MM.1S (cell line): Measurements from ENCODE around the gene PLEKHA7.

ENCODE experiments used
- DNase-seq: peaks from one replicate; pipeline ENCODE4 v3.0.0-alpha.2; 2015
- H2AFZ ChIP-seq: fragments of 300-600 bp; sonication (generic); 2 replicates; pipeline ENCODE4 v1.6.0; 2016; ENCODE audit warnings: antibody characterized with exemption, low read length
- H3F3A ChIP-seq: fragments of 300-600 bp; sonication (generic); 2 replicates; pipeline ENCODE4 v1.6.1; 2016; ENCODE audit warnings: mild to moderate bottlenecking, antibody characterized with exemption, low read length, moderate library complexity, mixed read lengths; ENCODE audit not compliant: insufficient read depth
- H3K27ac ChIP-seq: fragments of 300-600 bp; sonication (generic); 2 replicates; pipeline ENCODE4 v1.5.1; 2016; ENCODE audit warnings: mild to moderate bottlenecking, low read length
- H3K27me3 ChIP-seq: fragments of 300-600 bp; sonication (generic); replicated peaks from 2 replicates; pipeline ENCODE4 v1.6.0; 2016; ENCODE audit warnings: low read length; ENCODE audit not compliant: insufficient read depth
- H3K36me3 ChIP-seq: fragments of 300-600 bp; sonication (generic); replicated peaks from 2 replicates; pipeline ENCODE4 v1.6.1; 2016; ENCODE audit warnings: mild to moderate bottlenecking, low read length, mixed read lengths; ENCODE audit not compliant: insufficient read depth
- H3K4me1 ChIP-seq: fragments of 300-600 bp; sonication (generic); 2 replicates; pipeline ENCODE4 v1.6.1; 2016; ENCODE audit warnings: low read length, mixed read lengths
- H3K4me2 ChIP-seq: fragments of 300-600 bp; sonication (generic); 2 replicates; pipeline ENCODE4 v1.6.0; 2016; ENCODE audit warnings: low read depth, low read length
- H3K4me3 ChIP-seq: fragments of 300-600 bp; sonication (generic); 2 replicates; pipeline ENCODE4 v1.5.1; 2016; ENCODE audit warnings: low read length, mixed read lengths
- H3K79me2 ChIP-seq: fragments of 300-600 bp; sonication (generic); 2 replicates; pipeline ENCODE4 v1.6.1; 2016; ENCODE audit warnings: mixed run types, low read length, mixed read lengths
- H3K9ac ChIP-seq: fragments of 300-600 bp; sonication (generic); 2 replicates; pipeline ENCODE4 v1.6.1; 2016; ENCODE audit warnings: low read length, mixed read lengths
- H3K9me2 ChIP-seq: fragments of 300-600 bp; sonication (generic); replicated peaks from 2 replicates; pipeline ENCODE4 v1.6.1; 2016; ENCODE audit warnings: mild to moderate bottlenecking, low read length, mixed read lengths; ENCODE audit not compliant: insufficient read depth
- H3K9me3 ChIP-seq: fragments of 300-600 bp; sonication (generic); replicated peaks from 2 replicates; pipeline ENCODE4 v1.6.1; 2016; ENCODE audit warnings: mild to moderate bottlenecking, low read length, mixed read lengths; ENCODE audit not compliant: insufficient read depth
- H4K20me1 ChIP-seq: fragments of 300-600 bp; sonication (generic); 2 replicates; pipeline ENCODE4 v1.6.1; 2016; ENCODE audit warnings: mild to moderate bottlenecking, low read length, moderate library complexity, mixed read lengths; ENCODE audit not compliant: insufficient read depth
- EZH2 ChIP-seq: fragments of 300-600 bp; sonication (generic); optimal IDR thresholded peaks from 2 replicates; pipeline ENCODE3; 2017; ENCODE audit warnings: low read depth, mild to moderate bottlenecking, antibody characterized with exemption, low read length, mixed read lengths
- EZH2phosphoT487 ChIP-seq: fragments of 300-600 bp; sonication (generic); IDR thresholded peaks from 2 replicates; pipeline ENCODE4 v1.6.1; 2018; ENCODE audit warnings: antibody characterized with exemption, low read length
- TF ChIP-seq, protein P1 (sequence below): fragments of 300-600 bp; sonication (generic); IDR thresholded peaks from 2 replicates; pipeline ENCODE4 v1.5.1; 2016; ENCODE audit warnings: antibody characterized with exemption, low read length, mixed read lengths

The PLEKHA7 gene

DNA sequence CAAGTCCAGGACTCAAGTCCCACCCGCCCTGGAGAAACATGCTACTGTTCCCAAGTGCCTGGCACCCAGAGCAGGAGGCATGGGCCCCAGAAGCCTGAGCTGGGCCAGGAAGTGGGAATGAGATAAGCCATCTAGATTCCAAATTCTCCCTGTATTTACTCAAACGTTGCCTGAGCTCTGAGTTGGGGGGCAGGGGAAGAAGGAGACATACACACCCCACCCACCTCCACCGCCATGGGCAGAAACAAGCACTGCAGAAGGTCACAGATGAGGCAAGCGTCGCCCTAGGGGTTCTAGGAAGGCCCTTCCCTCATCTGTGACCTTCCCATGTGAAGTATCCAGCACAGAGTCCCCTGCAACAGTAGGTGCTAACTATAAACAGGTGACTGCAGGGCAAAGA is 54.0 kb downstream of the PLEKHA7 start:
- Histone ChIP-seq H3K9me2 (no peaks in the 10 kb centered on the region), H4K20me1 (no peaks in the 10 kb centered on the region), H3K79me2 (peaks cover 63% of the 10 kb centered on the region), H3K9me3 (no peaks in the 10 kb centered on the region), H3K4me3 (peak overlapping the region; percentile 16; the same call in 1 of the 2 replicates), H3K27ac (peak overlapping the region; percentile 100), H3K4me1 (peaks cover 79% of the 10 kb centered on the region), H3K9ac (peak overlapping the region; percentile 86), H3K4me2 (peak overlapping the region; percentile 76), H3F3A (peaks cover 68% of the 10 kb centered on the region), H3K36me3 (no peaks in the 10 kb centered on the region), H3K27me3 (no peaks in the 10 kb centered on the region), H2AFZ (no peak overlapping the region)
- no peak for TF ChIP-seq EZH2
- TF ChIP-seq EZH2phosphoT487 = no peak
- TF ChIP-seq, protein P1, sequence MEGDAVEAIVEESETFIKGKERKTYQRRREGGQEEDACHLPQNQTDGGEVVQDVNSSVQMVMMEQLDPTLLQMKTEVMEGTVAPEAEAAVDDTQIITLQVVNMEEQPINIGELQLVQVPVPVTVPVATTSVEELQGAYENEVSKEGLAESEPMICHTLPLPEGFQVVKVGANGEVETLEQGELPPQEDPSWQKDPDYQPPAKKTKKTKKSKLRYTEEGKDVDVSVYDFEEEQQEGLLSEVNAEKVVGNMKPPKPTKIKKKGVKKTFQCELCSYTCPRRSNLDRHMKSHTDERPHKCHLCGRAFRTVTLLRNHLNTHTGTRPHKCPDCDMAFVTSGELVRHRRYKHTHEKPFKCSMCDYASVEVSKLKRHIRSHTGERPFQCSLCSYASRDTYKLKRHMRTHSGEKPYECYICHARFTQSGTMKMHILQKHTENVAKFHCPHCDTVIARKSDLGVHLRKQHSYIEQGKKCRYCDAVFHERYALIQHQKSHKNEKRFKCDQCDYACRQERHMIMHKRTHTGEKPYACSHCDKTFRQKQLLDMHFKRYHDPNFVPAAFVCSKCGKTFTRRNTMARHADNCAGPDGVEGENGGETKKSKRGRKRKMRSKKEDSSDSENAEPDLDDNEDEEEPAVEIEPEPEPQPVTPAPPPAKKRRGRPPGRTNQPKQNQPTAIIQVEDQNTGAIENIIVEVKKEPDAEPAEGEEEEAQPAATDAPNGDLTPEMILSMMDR = no peak
- DNase-seq = no peak

- H4K20me1 ChIP-seq = no peaks in the 10 kb centered on the region
- H3K4me2 ChIP-seq = peak overlapping the region; percentile 76
- TF ChIP-seq EZH2 (no peak), EZH2phosphoT487 (no peak)
- TF ChIP-seq, protein P1 = no peak
- peaks cover 79% of the 10 kb centered on the region for H3K4me1 ChIP-seq
- peak overlapping the region; percentile 86 for H3K9ac ChIP-seq
- no peaks in the 10 kb centered on the region for H3K9me2 ChIP-seq
- H3K27me3 ChIP-seq = no peaks in the 10 kb centered on the region
- peak overlapping the region; percentile 100 for H3K27ac ChIP-seq
- DNase-seq = peak; percentile 70
- no peaks in the 10 kb centered on the region for H3K9me3 ChIP-seq
- 0 out of 2 replicates have a peak overlapping the region, but pooled peaks have one; percentile 11 for H2AFZ ChIP-seq
- no peaks in the 10 kb centered on the region for H3K36me3 ChIP-seq
- peak overlapping the region; percentile 16; the same call in 1 of the 2 replicates for H3K4me3 ChIP-seq
- H3F3A ChIP-seq = peaks cover 62% of the 10 kb centered on the region
- peaks cover 62% of the 10 kb centered on the region for H3K79me2 ChIP-seq
Measured at GRCh38 chr11:16959602-16960001, 54.6 kb downstream of the PLEKHA7 start.

DNA sequence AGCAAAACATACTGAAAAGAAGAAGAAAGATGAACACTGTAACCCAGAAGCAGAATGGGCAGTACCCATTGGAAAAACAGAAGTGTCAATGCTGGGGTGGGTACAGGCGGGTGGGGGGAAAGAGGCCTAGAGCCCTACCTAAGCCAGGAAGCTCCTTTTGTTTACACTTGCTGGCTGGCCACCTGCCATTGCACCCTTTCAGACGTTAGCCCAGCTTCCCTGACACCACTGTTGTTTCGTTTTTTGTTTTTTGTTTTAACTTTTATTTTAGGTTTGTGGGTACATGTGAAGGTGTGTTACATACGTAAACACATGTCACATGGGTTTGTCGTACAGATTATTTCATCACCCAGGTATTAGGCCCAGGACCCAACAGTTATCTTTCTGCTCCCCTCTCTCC is 55.4 kb downstream of the PLEKHA7 start:
- Histone ChIP-seq H3K4me2 (peak overlapping the region; percentile 76), H3K27ac (peak overlapping the region; percentile 100), H3K4me1 (peaks cover 78% of the 10 kb centered on the region), H3K9me3 (no peaks in the 10 kb centered on the region), H3K79me2 (peaks cover 64% of the 10 kb centered on the region), H3F3A (peaks cover 59% of the 10 kb centered on the region), H3K9ac (peak overlapping the region; percentile 86), H3K9me2 (no peaks in the 10 kb centered on the region), H3K36me3 (no peaks in the 10 kb centered on the region), H3K27me3 (no peaks in the 10 kb centered on the region), H2AFZ (no peak overlapping the region), H4K20me1 (no peaks in the 10 kb centered on the region), H3K4me3 (peak overlapping the region; percentile 7; the same call in 1 of the 2 replicates)
- TF ChIP-seq EZH2 = no peak
- no peak for TF ChIP-seq EZH2phosphoT487
- TF ChIP-seq, protein P1 = no peak
- DNase-seq = peak; percentile 94
